Limb (tissue), 2 donors: ENCODE results near the gene RPL11.
"Not testable (repeated sequence)": the region's sequence is repeated elsewhere in the genome, so short reads cannot be mapped to it uniquely, and the experiment has no call there.

ENCODE experiments used
- DNase-seq, 2 donors: peaks; one replicate each; pipeline ENCODE4 v3.0.0-alpha.2; 2016; ENCODE audit errors: extremely low spot score in 2 of 2

Gene RPL11

DNA sequence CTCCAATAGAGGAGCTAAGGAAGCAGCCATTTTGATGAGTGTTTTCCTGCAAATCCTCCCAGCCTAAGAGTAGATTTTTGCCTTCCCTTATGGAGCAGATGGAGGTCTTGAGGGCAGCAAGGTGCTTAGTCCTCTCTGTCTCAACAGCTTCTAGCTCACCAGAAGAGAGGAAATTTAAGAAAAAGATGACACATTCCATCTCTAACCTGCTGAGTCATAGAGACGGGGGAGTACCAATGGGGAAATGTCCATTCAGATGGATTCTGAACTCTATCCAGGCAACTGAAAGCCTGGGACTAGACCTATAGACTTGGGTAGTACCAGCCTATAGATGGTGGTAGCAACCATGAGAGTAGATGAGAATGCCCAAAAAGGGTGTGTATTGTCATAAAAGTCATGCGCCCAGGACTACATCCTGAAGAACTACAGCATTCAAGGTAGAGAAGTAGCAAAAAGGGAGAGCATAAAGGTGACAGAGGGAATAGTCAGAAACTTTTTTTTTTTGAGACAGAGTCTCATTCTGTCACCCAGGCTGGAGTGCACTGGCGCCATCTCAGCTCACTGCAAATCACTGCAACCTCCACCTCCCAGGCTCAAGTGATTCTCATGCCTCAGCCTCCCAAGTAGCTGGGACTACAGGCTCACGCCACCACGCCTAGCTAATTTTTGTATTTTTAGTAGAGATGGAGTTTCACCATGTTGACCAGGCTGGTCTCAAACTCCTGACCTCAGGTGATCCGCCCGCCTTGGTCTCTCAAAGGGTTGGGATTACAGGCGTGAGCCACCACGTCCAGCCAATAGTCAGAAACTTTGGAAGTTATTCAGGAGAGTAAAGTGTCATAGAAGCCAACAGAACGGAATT, 41.0 kb downstream of the RPL11 start:
- DNase-seq, result no peak

DNA sequence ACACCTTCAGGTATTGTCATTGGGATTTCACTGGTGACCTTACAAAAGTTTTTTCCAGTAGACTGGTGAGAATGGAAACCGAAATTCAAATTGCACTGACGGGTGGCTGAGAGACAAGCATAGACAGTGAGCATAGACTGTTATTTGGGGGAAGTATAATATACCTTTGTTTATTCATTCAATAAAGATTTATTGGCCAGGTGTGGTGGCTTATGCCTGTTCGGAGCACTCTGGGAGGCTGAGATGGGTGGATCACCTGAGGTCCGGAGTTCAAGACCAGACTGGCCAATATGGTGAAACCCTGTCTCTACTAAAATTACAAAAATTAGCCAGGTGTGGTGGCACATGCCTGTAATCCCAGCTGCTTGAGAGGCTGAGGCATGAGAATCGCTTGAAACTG, 41.7 kb downstream of the RPL11 start:
- not testable (repeated sequence) for DNase-seq

DNA sequence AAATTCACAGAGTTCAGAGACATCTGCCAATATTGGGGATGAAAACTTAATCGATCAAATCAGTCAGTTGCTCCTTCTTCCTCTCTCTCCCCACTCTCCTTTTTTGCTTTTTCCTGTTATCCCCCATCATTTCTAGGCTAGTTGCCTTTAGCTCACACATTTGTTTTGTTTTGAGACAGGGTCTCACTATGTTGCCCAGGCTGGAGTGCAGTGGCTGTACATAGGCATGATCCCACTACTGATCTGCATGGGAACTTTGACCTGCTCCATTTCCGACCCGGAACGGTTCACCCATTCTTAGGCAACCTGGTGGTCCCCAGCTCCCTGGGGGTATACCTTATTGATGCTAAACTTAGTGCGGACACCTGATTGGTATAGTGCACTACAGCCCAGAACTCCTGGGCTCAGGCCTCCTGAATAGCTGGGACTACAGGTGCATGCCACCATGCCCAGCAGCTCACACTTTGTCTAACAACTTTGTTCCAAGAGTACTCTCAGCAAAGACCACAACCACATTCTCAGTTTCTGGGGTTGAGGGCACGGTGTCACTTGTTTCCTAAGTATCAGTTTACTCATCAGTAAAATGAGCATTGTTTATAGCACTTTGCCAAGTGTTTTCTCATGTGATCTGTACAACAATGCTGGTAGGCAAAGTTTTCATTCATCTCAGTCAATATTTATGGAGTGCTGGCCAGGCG, 45.0 kb downstream of the RPL11 start:
- DNase-seq, result no peak

DNA sequence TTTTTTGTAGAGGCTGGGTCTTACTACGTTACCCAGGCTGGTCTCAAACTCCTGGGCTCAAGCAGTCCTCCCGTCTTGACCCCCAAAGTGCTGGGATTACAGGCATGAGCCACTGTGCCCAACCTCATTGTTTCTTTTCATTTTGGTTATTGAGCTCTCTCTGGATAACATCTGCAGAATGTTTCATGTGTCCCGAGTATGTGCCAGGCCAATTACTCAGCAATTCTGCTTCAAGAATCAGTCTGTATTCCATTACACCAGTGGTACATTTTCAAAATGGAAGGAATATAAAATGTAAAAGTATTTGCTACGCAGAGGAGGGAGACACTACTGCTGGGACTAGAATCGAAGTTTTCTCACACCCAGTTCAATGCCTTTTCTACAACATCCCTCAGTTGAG, 50.0 kb downstream of the RPL11 start:
- no peak for DNase-seq

DNA sequence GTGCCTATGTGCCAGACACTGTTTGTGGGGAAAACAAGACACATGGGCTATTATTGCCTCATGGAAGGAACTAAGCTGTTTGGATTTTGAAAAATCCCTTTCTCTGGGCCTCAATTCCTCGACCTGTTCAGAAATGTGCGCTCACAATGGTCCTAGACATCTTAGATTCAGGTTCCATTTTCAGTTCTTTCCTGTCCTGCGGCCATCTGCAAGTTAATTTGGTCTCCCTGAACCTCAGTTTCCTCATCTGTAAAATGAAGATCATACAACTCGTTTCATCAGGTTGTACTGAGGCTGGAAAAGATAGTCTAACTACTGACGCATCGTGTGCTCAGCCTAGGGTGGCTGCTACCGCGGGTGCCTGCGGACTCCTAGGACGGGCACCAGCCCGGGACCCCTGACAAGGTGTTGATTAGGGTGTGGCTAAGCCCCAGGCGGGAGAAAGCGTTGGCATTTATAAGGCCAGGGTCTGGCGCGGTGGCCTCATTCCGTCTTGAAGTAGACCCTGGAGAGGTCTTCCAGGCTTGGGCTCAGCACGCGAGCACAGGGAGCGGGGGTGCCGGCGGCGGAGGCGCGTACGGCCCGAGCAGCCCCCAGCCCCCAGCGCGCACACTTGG, 51.2 kb downstream of the RPL11 start:
- no peak for DNase-seq

DNA sequence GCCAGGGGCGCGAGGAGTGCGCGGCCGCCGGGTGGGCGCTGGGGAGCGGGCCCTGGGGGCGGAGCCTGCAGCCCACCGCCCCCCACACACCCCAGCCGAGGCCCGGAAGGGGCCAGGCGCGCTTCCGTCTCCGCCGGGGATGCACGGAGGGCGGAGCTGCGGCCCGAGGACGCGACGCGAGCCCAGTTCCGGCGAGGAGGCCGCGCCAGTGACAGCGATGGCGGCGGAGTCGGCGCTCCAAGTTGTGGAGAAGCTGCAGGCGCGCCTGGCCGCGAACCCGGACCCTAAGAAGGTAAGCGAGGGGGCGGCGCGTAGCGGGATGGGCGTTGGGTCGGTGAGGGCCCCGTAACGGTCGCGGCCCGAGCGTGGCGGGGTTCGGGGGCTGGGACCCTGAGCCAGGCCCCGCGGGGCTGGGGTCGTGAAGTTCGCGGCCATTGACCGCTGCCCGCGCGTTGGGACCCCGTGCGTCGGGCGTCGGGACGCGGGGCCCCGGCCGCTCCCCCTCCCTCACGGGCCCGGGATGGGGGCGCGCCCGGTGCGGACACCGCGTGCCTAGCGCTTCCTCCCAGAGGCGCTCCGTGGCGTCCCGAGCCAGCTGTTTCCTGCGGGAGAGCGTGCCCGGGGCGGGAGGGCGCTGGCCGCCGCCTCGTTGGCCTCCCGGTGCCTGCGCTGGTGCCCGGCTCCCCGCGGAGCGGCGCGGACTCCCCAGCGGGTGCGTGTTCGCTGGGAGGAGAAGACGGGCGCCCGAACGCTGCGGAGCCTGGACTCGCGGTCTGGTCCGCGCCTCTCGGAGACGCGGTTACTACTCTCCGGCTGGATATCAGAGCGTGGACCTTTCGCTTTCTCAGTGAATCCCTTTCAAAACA, 51.9 kb downstream of the RPL11 start, which contains the start of gene ELOA:
Gene ELOA, plus strand, starts transcription at position 185 of the 866 bp plus-strand sequence. Its CDS starts 33 bp downstream, at position 218.
- peak; percentile 81 to 88 for DNase-seq

DNA sequence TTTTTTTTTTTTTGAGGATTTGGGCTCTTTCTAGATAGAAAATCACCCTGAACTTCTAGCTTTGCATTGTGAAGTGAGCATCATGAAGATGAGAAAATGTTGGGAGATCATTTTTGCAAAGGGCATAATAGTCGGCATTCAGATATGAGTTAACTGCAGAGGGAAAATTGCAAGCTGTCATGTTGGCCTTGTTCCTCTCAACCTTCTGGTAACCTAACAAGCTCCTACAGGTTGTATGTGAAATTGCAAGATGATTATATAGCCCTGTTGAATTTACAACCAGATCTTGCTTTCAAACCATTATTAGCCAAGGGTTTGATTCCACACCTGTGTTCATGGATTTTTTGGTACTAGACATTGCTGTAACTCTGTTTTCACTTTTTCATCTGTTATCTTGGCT, 53.9 kb downstream of the RPL11 start:
- no peak for DNase-seq
